GM23338 (cell line): ENCODE measurements around the gene ANKH. TPM values are rescaled to one million over a fixed set of nuclear protein-coding genes. Genes with fewer than 3 reads are reported as not detected.

ENCODE experiments used
- ATAC-seq: fragments of 200-7000 bp; cut with Tn5 transposase; 3 replicates; pipeline ENCODE4 v1.9.1; 2020
- DNase-seq: peaks from one replicate; pipeline ENCODE4 v3.0.0-alpha.2; 2015; ENCODE audit warnings: low spot score
- H2AFZ ChIP-seq: fragments of 200-600 bp; sonication (generic); 2 replicates; pipeline ENCODE4 v1.8.0; 2016; ENCODE audit warnings: antibody characterized with exemption, mild to moderate bottlenecking, moderate library complexity
- H3F3A ChIP-seq: fragments of 200-600 bp; sonication (generic); replicated peaks from 2 replicates; pipeline ENCODE4 v1.8.0; 2017; ENCODE audit warnings: antibody characterized with exemption, mixed run types, low read depth
- H3K27ac ChIP-seq: fragments of 200-600 bp; sonication (generic); 2 replicates; pipeline ENCODE4 v1.6.1; 2016; ENCODE audit warnings: low read depth
- H3K27me3 ChIP-seq: fragments of 200-600 bp; sonication (generic); 2 replicates; pipeline ENCODE4 v1.8.0; 2016; ENCODE audit warnings: mild to moderate bottlenecking, mixed run types, moderate library complexity; ENCODE audit not compliant: insufficient read depth
- H3K36me3 ChIP-seq: fragments of 200-600 bp; sonication (generic); 2 replicates; pipeline ENCODE4 v1.8.0; 2016; ENCODE audit warnings: mild to moderate bottlenecking; ENCODE audit not compliant: insufficient read depth
- H3K4me1 ChIP-seq: fragments of 200-600 bp; sonication (generic); 2 replicates; pipeline ENCODE4 v1.8.0; 2016; ENCODE audit warnings: mild to moderate bottlenecking, moderate library complexity; ENCODE audit not compliant: insufficient read depth
- H3K4me2 ChIP-seq: fragments of 200-600 bp; sonication (generic); 2 replicates; pipeline ENCODE4 v1.7.1; 2017; ENCODE audit warnings: mixed run types
- H3K4me3 ChIP-seq: fragments of 200-600 bp; sonication (generic); 2 replicates; pipeline ENCODE4 v1.6.1; 2016; ENCODE audit warnings: mixed run types
- H3K79me2 ChIP-seq: fragments of 200-600 bp; sonication (generic); replicated peaks from 2 replicates; pipeline ENCODE4 v1.8.0; 2017; ENCODE audit warnings: mild to moderate bottlenecking; ENCODE audit not compliant: insufficient read depth
- H3K9me2 ChIP-seq: fragments of 200-600 bp; sonication (generic); 2 replicates; pipeline ENCODE4 v1.8.0; 2017; ENCODE audit not compliant: insufficient read depth
- H4K20me1 ChIP-seq: fragments of 200-600 bp; sonication (generic); replicated peaks from 2 replicates; pipeline ENCODE4 v1.8.0; 2017; ENCODE audit warnings: mild to moderate bottlenecking; ENCODE audit not compliant: insufficient read depth
- H3K27ac Mint-ChIP-seq: 2 replicates; pipeline ENCODE4 v1.8.0; 2020; ENCODE audit warnings: inconsistent platforms, mild to moderate bottlenecking, moderate library complexity, mixed read lengths
- H3K27me3 Mint-ChIP-seq: 3 replicates; pipeline ENCODE4 v1.8.0; 2022; ENCODE audit warnings: low read depth, mild to moderate bottlenecking, moderate library complexity, mixed read lengths, inconsistent platforms; ENCODE audit not compliant: insufficient read depth, poor library complexity
- H3K36me3 Mint-ChIP-seq: 3 replicates; pipeline ENCODE4 v1.8.0; 2021; ENCODE audit warnings: low read depth, mild to moderate bottlenecking, inconsistent platforms, moderate library complexity, mixed read lengths
- H3K4me1 Mint-ChIP-seq: 3 replicates; pipeline ENCODE4 v1.8.0; 2020; ENCODE audit warnings: mild to moderate bottlenecking, inconsistent platforms, mixed read lengths
- H3K4me3 Mint-ChIP-seq: 3 replicates; pipeline ENCODE4 v1.8.0; 2021; ENCODE audit warnings: moderate library complexity, mild to moderate bottlenecking, inconsistent platforms, mixed read lengths
- H3K9me3 Mint-ChIP-seq: 3 replicates; pipeline ENCODE4 v1.8.0; 2020; ENCODE audit warnings: moderate library complexity, mild to moderate bottlenecking, inconsistent platforms, mixed read lengths
- ETS1 ChIP-seq: IDR thresholded peaks from 2 replicates; pipeline ENCODE4 v1.6.1; 2016; ENCODE audit warnings: antibody characterized with exemption
- EZH2 ChIP-seq: fragments of 200-600 bp; sonication (generic); IDR thresholded peaks from one replicate; pipeline ENCODE4 v1.8.0; 2017; ENCODE audit warnings: antibody characterized with exemption, mild to moderate bottlenecking, low read depth; ENCODE audit not compliant: unreplicated experiment
- NANOG ChIP-seq: IDR thresholded peaks from 2 replicates; pipeline ENCODE4 v1.6.1; 2016; ENCODE audit warnings: antibody characterized with exemption, borderline replicate concordance
- POLR2AphosphoS5 ChIP-seq: IDR thresholded peaks from 2 replicates; pipeline ENCODE4 v1.6.1; 2016; ENCODE audit warnings: antibody characterized with exemption, low read depth
- REST ChIP-seq: IDR thresholded peaks from one replicate; pipeline ENCODE4 v1.6.1; 2018; ENCODE audit warnings: antibody characterized with exemption; ENCODE audit not compliant: unreplicated experiment
- STAT1 ChIP-seq: IDR thresholded peaks from one replicate; pipeline ENCODE4 v1.6.1; 2016; ENCODE audit warnings: antibody characterized with exemption; ENCODE audit not compliant: unreplicated experiment
- ZNF114 ChIP-seq: fragments of 250-450 bp; sonication (Bioruptor Pico); IDR thresholded peaks from 2 replicates; pipeline ENCODE4 v1.5.0; 2020; ENCODE audit warnings: mild to moderate bottlenecking, moderate library complexity
- ZNF462 ChIP-seq: fragments of 250-450 bp; sonication (Bioruptor Pico); IDR thresholded peaks from 2 replicates; pipeline ENCODE4 v1.5.0; 2020; ENCODE audit warnings: mild to moderate bottlenecking, moderate library complexity
- polyA plus RNA-seq: library from polyadenylated mRNA; unstranded; fragments of >200 nt; fragmentation: Nextera tagmentation; extraction: Ambion mirVana; gene quantifications from 2 replicates; pipeline ENCODE4 v1.2.1, GENCODE V29; 2016
- total RNA-seq: library from RNA; depleted of rRNA; stranded (reverse); fragments of >200 nt; shearing (Covaris generic); gene quantifications from 2 replicates; pipeline ENCODE4 v1.2.3, GENCODE V29; 2014
- TF ChIP-seq, protein P1 (sequence below), 2 experiments: fragments of 200-600 bp in 1 of 2; sonication (generic) in 1 of 2; conservative IDR thresholded peaks; 2 replicates each; pipeline versions ENCODE4 v1.5.1 to v1.6.1; 2016 to 2017; ENCODE audit warnings: antibody characterized with exemption in 2 of 2, low read depth in 2 of 2, mild to moderate bottlenecking in 2 of 2, moderate library complexity in 1 of 2

Gene ANKH
- total and polyA plus RNA-seq, 2 experiments from 2014 or later = 5.0 to 6.1 TPM

DNA sequence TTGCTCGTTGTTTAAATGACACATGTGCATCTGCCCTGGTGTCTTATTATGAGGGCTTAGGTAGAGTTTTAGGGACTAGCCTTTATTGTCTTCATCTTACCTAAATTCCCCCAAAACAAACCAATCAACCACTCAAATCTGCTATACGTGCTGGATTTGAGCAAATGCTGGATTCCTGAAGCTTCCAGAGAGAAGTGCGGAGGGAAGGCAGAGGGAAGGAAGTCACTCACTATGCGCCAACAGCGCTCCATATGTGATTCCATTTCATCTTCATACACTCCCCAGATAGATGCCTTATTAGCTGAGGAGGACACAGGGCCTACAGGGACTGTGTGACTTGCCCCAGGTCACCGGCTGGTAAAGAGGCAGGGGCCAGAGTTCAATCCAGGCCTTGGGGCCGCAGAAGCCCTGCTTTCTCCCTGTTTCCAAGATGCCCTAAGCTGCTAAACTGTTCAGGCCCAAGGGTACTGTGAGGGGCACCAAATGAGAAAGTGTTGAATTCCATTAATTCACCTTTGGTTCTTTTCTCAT is 143.6 kb downstream of the ANKH start:
- Mint-ChIP-seq H3K27me3 (peaks cover 9% of the 10 kb centered on the region), H3K36me3 (no peaks in the 10 kb centered on the region; the same call in 2 of the 3 replicates)
- no peaks in the 10 kb centered on the region for H3K36me3 ChIP-seq

More for the DNA sequence above, 143.6 kb downstream of the ANKH start:
- TF ChIP-seq ETS1 (no peak), POLR2AphosphoS5 (no peak), ZNF462 (CRISPR knock-in tag) (no peak), EZH2 (no peak), REST (no peak), ZNF114 (CRISPR knock-in tag) (no peak), NANOG (no peak), STAT1 (no peak)
- TF ChIP-seq, protein P1, sequence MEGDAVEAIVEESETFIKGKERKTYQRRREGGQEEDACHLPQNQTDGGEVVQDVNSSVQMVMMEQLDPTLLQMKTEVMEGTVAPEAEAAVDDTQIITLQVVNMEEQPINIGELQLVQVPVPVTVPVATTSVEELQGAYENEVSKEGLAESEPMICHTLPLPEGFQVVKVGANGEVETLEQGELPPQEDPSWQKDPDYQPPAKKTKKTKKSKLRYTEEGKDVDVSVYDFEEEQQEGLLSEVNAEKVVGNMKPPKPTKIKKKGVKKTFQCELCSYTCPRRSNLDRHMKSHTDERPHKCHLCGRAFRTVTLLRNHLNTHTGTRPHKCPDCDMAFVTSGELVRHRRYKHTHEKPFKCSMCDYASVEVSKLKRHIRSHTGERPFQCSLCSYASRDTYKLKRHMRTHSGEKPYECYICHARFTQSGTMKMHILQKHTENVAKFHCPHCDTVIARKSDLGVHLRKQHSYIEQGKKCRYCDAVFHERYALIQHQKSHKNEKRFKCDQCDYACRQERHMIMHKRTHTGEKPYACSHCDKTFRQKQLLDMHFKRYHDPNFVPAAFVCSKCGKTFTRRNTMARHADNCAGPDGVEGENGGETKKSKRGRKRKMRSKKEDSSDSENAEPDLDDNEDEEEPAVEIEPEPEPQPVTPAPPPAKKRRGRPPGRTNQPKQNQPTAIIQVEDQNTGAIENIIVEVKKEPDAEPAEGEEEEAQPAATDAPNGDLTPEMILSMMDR (conservative IDR thresholded peaks at IDR 0.05; ENCODE audit: low read depth in 2 of 2) = no peak
- peaks cover 38% of the 10 kb centered on the region for H3K4me1 Mint-ChIP-seq
- Histone ChIP-seq H3K79me2 (no peaks in the 10 kb centered on the region), H4K20me1 (no peaks in the 10 kb centered on the region), H3K9me2 (no peaks in the 10 kb centered on the region), H3K27me3 (no peaks in the 10 kb centered on the region), H3K4me2 (peak overlapping the region; percentile 67), H2AFZ (no peak overlapping the region), H3F3A (no peaks in the 10 kb centered on the region), H3K27ac (peak overlapping the region; percentile 70; the same call in 1 of the 2 replicates), H3K4me1 (peaks cover 18% of the 10 kb centered on the region), H3K4me3 (peak overlapping the region; percentile 23; the same call in 1 of the 2 replicates)
- DNase-seq (peak; percentile 26), ATAC-seq (no peak; the same call in 2 of the 3 replicates)
- no peaks in the 10 kb centered on the region for H3K9me3 Mint-ChIP-seq
- peak overlapping the region; percentile 52; the same call in 2 of the 3 replicates for H3K4me3 Mint-ChIP-seq
- peak overlapping the region; percentile 82 for H3K27ac Mint-ChIP-seq
